DOHH2 (cell line): ENCODE data around the gene RRM2.

Source experiments
- CTCF ChIP-seq: fragments of 200-600 bp; sonication (generic); IDR thresholded peaks from one replicate; pipeline ENCODE4 v1.5.1; 2014; ENCODE audit warnings: antibody characterized with exemption, mild to moderate bottlenecking, low read depth, low read length; ENCODE audit not compliant: poor library complexity, severe bottlenecking
- EZH2phosphoT487 ChIP-seq: fragments of 200-600 bp; sonication (generic); IDR thresholded peaks from 2 replicates; pipeline ENCODE4 v1.6.1; 2017; ENCODE audit warnings: borderline replicate concordance, mild to moderate bottlenecking, antibody characterized with exemption, low read length, moderate library complexity, mixed read lengths

DNA sequence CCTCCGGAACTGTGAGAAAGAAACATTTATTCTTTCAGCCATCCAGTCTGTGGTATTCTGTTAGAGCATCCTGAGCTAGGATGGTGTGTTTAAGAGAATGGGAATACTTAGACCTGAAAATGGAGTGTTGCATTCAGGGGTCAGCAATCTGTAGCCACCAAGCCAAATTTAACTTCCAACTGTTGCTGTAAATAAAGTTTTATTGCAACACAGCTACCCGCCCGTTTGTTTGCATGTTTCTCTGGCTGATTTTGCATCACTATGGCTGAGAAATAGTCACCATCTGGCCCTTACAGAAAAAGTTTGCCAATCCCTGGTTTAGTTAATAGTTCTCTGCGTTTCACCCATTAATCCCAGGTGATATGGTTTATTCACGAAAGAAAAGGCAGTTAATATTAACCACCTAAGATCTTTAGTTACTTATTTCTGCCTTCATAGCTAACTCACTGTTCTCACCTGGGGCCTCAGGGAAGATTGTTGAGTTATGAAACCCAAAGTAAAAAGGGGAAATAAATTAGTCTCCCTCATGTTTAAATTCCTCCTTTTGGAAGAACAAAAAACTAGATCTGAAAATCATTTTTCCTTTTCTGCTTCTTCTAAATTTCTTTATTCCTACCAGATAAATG lies 32.9 kb upstream of the RRM2 start:
- TF ChIP-seq CTCF: no peak
- TF ChIP-seq EZH2phosphoT487: no peak
